NCI-H2081 treated with DMSO at 0.1 percent for 48 hours (cell line): ENCODE data around the gene PKMYT1.

Experiments
- DNase-seq: peaks from one replicate; lab custom pipeline; 2025; lab: John Stamatoyannopoulos, UW

Gene PKMYT1

GRCh38 chr16:2980227-2981176 is at the start of gene PKMYT1:
PKMYT1 (minus strand) TSS chr16:2980446; CDS start chr16:2979657, 789 bp downstream.
- no peak for DNase-seq

GRCh38 chr16:3029491-3030221 is 49.4 kb upstream of the PKMYT1 start:
- DNase-seq: no peak

GRCh38 chr16:3028716-3029319 is 48.6 kb upstream of the PKMYT1 start:
- no peak for DNase-seq

- peak; percentile 29 for DNase-seq
Measured at GRCh38 chr16:3027983-3028715, 47.9 kb upstream of the PKMYT1 start.

GRCh38 chr16:3027489-3027795 is 47.2 kb upstream of the PKMYT1 start:
- no peak for DNase-seq

GRCh38 chr16:3026609-3027488 is 46.6 kb upstream of the PKMYT1 start:
- DNase-seq: no peak

- DNase-seq: no peak
Measured at GRCh38 chr16:3026003-3026378, 45.7 kb upstream of the PKMYT1 start.

GRCh38 chr16:3025032-3026002 is 45.1 kb upstream of the PKMYT1 start:
- no peak for DNase-seq

- peak; percentile 82 for DNase-seq
Measured at GRCh38 chr16:3023669-3024478, 43.6 kb upstream of the PKMYT1 start, which contains the start of the genes HCFC1R1 and THOC6. HCFC1R1 (minus strand) TSS chr16:3023942; CDS start chr16:3023941, 1 bp downstream. THOC6 (plus strand) TSS chr16:3024035; CDS start chr16:3024327, 292 bp downstream.

- no peak for DNase-seq
Measured at GRCh38 chr16:3023415-3023668, 43.1 kb upstream of the PKMYT1 start.

GRCh38 chr16:3022684-3023414 is 42.6 kb upstream of the PKMYT1 start:
- DNase-seq: no peak

- DNase-seq: no peak
Measured at GRCh38 chr16:3022208-3022683, 42.0 kb upstream of the PKMYT1 start.

GRCh38 chr16:3021449-3022207 is 41.4 kb upstream of the PKMYT1 start:
- no peak for DNase-seq

GRCh38 chr16:3020604-3021448 is 40.6 kb upstream of the PKMYT1 start:
- no peak for DNase-seq

- no peak for DNase-seq
Measured at GRCh38 chr16:3020247-3020603, 40.0 kb upstream of the PKMYT1 start, which contains the start of gene TNFRSF12A. TNFRSF12A (plus strand) TSS chr16:3020368; CDS start chr16:3020398, 30 bp downstream.

GRCh38 chr16:3019594-3020246 is 39.5 kb upstream of the PKMYT1 start:
- no peak for DNase-seq
